AML-193 (cell line): ENCODE measurements around the gene KLHL18.
"Not testable (repeated sequence)": the region's sequence is repeated elsewhere in the genome, so short reads cannot be mapped to it uniquely, and the experiment has no call there.

Experiments used
- DNase-seq, 2 experiments: peaks; one replicate each; lab custom pipeline; 2025; lab: John Stamatoyannopoulos, UW

Gene KLHL18

GRCh38 chr3:47282424-47283192 is at the start of gene KLHL18, which contains the start of gene KIF9:
Gene KLHL18, plus strand, starts transcription at chr3:47282944. Its CDS starts 22 bp downstream, at chr3:47282966.
Gene KIF9, minus strand, starts transcription at chr3:47282799. Its CDS starts 5,425 bp downstream, at chr3:47277374.
- peak; percentile 95 to 98 for DNase-seq

DNA sequence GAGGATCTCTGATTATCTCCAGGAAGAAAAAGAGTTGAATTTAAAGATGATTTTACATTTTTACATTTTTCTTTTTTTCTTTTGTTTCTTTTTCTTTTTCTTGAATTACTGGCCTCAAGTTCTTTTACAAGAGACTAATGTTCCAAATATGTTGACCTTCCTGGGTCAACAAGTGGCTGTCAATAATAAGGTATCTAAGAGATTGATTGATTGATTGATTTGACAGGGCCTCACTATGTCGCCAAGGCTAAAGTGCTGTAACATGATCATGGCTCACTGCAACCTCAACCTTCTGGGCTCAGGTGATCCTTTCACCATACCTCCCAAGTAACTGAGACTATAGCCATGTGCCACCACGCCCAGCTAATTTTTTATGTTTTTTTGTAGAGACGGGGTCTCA is 44.7 kb upstream of the KLHL18 start:
- no peak for DNase-seq

DNA sequence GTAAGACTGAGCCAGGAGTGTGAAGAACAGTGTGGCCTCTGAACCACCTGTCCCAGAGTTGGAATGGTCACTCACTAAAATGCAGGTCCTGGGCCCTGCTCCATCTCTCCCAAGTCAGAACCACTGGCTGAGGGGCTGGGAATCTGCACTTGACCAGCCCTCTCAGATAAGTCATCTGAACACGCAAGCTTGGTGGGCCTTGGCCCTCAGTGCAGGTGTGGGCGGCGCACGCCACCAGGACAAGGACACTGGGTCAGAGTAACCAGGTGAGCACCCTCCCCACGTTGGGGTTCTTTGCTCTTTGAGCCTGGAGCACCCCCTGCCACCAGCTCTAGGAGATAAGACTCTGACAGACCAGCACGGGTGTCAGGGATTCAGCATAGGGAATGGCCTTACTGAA is 42.8 kb upstream of the KLHL18 start:
- DNase-seq, result no peak

- no peak for DNase-seq
These were observed 39.2 kb upstream of the KLHL18 start for GRCh38 chr3:47243419-47244147.

DNA sequence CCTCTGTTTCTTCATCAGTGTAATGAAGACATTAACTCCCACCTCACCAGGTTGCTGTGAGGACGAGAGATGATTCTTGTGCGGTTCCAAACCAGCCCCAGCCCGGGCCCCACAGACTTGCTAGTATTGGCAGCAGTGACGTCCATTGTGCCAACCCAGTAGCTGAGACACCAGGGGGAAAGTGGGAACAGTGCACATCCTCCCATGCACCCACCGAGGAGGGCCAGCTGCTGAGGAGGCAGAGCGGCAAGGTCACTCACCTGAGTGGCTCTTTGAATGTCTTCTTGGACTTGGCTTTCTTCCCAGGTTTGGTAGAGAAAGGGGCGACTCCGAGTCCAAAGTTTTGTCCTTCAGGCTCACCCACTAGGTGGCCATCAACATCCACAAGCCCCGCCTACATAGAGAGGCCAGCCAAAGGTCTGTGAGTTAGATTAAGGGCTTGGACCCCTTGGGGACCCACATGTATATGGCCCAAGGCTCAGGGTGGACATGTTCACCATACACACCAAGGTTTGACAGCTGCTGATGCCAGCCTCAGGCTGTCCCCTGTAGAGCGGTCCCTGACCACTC is 38.1 kb upstream of the KLHL18 start:
- no peak for DNase-seq

GRCh38 chr3:47245271-47245670 is 37.5 kb upstream of the KLHL18 start:
- DNase-seq, result no peak

- DNase-seq, result no peak
These were observed 35.3 kb upstream of the KLHL18 start for GRCh38 chr3:47247131-47248064.

DNA sequence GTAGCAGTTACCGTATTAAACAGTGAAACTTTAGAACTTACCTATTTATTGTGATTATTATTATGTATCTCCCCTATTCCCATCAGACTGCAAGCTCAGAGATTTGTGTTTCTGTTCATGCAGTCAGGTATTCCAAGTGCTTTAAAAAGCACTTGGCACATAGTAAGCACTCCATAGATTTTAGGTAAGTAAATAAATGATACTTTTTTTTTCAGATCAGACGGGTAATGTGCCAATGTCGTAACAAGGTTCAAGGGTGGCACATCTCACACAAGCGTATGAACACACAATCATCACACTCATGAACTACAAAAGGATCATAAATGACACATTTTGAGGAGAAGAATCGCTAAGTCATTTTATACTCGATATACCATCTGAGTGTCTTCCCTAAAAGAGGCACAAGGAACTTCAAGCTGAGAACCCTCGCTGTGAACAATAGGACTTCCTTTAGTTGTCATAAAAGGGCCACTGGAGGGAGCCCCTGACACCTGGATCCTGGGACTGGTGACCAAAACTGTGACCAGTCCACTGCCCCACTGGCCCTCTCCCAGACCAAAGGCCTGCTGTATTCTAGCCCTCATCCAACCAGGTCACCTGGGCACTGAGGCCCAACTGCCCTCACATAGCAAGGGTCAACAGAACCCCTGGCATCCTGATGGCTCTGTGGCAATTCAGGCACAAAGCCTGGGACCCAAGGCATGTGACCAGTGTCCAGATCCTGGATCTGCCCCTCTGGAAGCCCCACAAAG is 32.3 kb upstream of the KLHL18 start:
- peak; percentile 65 to 77 for DNase-seq

DNA sequence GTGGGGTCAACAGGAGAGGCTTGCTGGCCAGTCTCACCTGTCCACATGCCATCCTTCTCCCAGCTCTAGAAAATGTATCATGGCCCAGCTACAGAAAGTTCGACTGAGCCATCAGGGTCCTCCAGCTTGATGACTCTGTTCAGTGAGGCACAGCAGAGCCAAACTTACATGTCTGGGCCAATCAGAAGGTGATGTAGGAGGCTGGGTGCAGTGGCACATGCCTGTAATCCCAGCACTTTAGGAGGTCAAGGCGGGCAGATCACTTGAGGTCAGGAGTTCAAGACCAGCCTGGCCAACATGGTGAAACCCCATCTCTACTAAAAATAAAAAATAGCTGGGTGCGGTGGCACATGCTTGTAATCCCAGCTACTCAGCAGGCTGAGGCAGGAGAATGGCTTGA is 31.7 kb upstream of the KLHL18 start:
- not testable (repeated sequence) for DNase-seq

DNA sequence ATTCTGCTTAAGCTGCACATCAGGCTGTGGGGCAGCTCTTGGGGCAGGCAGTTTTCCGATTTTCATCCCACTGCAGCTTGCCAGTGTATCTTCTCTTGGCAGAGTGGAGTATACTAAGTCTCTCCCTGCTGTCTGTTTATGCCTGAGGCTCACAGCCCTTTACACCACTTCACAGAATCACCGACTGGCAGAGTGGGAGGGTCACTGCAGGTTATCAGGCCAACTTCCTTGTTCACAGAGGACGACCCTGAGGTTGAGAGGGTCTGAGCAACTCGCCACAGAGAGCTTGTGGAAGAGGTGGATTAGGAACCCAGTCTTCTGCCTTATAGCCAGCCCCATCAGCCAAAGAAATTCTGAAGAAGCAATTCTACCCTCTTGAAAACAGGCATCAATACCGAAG is 31.1 kb upstream of the KLHL18 start:
- no peak for DNase-seq

- not testable (repeated sequence) for DNase-seq
These were observed 26.4 kb upstream of the KLHL18 start for GRCh38 chr3:47256331-47256730.

- DNase-seq, result no peak
These were observed 23.6 kb upstream of the KLHL18 start for GRCh38 chr3:47259114-47259513.

GRCh38 chr3:47260605-47261004 is 22.1 kb upstream of the KLHL18 start:
- no peak for DNase-seq

- DNase-seq, result peak in 1 of 2 experiments; percentile 15
These were observed 21.4 kb upstream of the KLHL18 start for GRCh38 chr3:47261301-47261700.

DNA sequence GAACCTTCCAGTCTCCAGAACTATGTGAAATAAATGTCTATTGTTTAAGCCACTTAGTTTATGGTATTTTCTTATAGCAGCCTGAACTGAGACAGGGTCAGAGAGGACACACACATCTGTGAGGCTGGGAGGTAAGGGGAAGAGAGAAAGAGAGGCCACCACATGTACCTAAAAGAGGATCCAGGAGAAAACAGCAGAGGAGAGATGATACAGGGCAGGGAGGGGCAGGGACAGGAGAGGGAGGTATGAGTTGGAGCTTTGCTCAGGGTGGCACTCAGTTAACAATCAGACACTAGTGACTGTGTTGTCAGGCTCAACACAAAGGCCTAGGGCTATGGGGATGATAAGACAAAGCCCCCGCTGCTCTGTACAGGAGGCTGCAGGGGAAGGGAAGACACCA is 17.7 kb upstream of the KLHL18 start:
- no peak for DNase-seq

GRCh38 chr3:47265725-47266428 is 16.9 kb upstream of the KLHL18 start:
- DNase-seq, result no peak

- DNase-seq, result peak; percentile 74 to 75
These were observed 15.8 kb upstream of the KLHL18 start for GRCh38 chr3:47266709-47267489.

DNA sequence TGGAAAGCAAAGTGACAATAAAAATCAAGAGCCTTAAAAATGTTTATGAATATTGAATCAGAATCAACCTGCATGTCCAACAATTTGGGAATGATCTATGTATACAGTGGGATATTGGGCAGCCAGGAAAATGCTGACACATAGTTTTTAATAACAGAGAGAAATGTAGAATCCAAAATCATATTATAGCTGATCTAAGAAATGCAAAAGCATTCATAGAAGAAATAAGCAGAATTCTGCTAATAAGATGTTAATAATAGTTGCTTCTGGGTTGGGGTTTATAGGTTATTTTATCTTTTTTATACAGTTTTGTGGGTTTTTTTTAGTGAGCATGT is 15.3 kb upstream of the KLHL18 start:
- no peak for DNase-seq

DNA sequence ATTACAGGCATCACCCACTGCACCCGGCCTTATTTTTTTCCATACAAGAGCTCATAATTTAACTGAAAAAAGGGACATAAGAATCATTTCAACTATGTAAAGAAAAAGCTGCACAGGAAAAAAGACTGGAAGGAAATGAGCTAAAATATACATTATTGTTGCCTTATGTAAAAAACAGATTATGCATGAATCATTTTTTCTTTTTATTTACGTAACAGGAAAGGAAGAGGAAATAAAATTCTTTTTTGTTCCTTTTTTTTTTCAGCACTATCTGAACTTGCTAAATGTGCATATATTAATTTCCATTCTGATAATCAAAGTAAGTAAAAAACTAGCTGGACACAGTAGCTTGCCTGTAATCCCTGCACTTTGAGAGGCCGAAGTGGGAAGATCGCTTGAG is 12.2 kb upstream of the KLHL18 start:
- DNase-seq, result peak; percentile 18 to 20

DNA sequence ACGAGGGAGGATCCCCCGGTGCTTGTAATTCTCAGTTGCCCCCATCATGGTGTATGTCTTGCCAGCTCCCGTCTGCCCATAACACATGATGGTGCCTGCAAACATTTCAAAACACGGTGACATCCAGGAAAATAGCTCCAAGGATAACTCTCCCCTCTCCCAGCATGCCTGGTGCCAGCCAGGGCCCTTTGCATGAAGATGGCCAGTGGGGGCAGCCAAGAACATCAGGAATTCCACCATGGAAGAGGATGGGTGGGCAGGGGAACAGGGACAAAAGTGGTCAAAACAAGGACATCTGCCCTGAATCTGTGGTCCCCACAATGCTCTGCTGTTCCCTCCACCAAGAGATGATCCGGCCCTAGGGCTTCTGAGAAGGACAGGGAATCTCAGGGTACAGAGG is 9.2 kb upstream of the KLHL18 start:
- no peak for DNase-seq
